Activated CD8-positive, alpha-beta memory T cell treated with anti-CD3 and anti-CD28 coated beads for 36 hours (primary cell): ENCODE data around the gene AUTS2. TPM values are rescaled to one million over a fixed set of nuclear protein-coding genes. Genes with fewer than 3 reads are reported as not detected.
"Not testable (repeated sequence)": the region's sequence is repeated elsewhere in the genome, so short reads cannot be mapped to it uniquely, and the experiment has no call there.

Experiments
- CTCF ChIA-PET: fragments of 350-600 bp; sonication (Branson Sonifier 250); formaldehyde crosslinking; loops from one replicate; lab custom pipeline; 2021; ENCODE audit warnings: antibody characterized with exemption; lab: Charles Lee
- POLR2A ChIA-PET: fragments of 350-600 bp; sonication (Branson Sonifier 250); formaldehyde crosslinking; loops from one replicate; lab custom pipeline; 2021; ENCODE audit warnings: antibody characterized with exemption; lab: Charles Lee
- total RNA-seq, 2 experiments: library from RNA; stranded (reverse); gene quantifications; one replicate each; pipeline ENCODE4 v1.2.3, GENCODE V29; 2021

Gene AUTS2
- total RNA-seq, 2 experiments from 2014 or later: 3.4 to 3.5 TPM

DNA sequence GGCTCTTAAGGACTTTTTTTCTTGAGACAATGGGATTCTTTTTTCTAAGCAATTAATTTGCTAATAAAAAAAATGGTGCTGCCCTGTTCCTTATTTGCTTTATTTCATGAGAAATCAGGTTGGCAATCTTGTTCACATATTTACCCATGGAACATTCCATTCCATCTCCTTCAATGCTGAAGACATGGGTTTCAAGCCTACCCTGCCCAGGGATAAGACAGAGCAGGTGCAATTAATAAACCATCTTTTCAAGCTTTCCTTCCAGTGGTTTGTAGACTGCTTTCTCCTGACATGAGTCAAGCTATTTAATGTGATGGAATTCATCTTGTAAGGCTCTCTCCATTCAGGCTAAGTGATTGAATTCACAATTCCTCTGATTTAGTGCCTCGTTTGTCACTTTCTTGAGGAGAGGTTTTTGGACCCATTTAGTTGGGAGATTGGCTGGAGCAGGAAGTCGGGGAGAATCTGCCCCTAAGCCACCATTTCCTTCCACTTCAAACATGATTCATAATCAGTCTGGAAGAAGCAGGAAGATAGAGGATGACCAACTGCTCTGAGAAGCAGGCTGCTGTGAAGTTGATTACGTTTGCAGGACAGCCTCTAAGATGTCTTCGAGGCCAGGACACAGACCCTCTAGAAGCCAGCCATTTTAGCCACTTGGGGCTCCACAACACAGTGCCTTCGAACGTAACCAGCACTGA is 981.3 kb downstream of the AUTS2 start:
- ChIA-PET POLR2A (no interaction called here), CTCF (no interaction called here)

DNA sequence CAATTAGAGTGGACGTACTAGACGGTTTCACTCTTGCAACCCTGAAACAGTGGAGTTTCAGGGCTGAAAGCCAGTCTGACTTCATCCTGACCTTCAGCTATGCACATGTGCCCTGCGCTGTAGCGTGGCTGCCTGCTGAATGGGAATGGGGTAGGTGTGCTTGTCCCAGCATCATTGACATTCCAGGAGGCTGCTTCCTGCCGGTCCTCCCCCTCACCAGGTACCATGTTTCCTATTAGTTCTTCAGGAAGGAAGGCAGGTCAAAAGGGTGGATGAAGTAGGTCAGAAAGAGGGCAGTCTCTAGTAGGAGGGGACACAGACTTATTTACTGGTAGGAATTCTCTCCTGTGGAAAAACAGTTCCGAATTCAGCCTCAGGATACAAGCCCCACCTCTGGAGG is 981.9 kb downstream of the AUTS2 start:
- CTCF ChIA-PET: no interaction called here
- POLR2A ChIA-PET: no interaction called here

GRCh38 chr7:70582927-70583895 is 984.9 kb downstream of the AUTS2 start:
- ChIA-PET POLR2A (no interaction called here), CTCF (no interaction called here)

GRCh38 chr7:70583965-70584883 is 985.9 kb downstream of the AUTS2 start:
- POLR2A ChIA-PET: no interaction called here
- CTCF ChIA-PET: interaction anchor here (1.7 kb wide), 1 partner anchor 114 kb away, joined by 7 read pairs; no protein-coding TSS in a partner anchor

DNA sequence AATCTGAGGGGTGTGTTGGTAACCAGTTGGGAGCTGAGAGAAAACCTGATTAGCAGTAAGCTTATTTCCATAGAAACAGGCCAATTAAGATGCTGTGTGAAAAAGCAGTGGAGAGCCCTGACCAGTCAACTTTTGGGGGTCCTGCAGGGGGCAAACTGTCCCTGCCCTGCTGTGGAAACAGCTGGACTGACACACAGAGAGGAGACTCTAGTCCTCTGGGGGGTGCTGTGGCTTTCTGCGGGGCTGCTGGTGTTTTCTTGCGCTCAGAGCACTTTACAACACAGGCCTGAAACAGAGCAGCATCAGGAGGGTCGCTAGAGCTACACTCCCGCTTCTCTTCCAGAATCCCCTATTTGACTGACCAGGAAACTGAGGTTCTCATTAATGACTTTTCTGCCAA is 986.8 kb downstream of the AUTS2 start:
- CTCF ChIA-PET: interaction anchor here (1.7 kb wide), 1 partner anchor 113 kb away, joined by 7 read pairs; no protein-coding TSS in a partner anchor
- POLR2A ChIA-PET: no interaction called here

- CTCF ChIA-PET: no interaction called here
Observed at GRCh38 chr7:70586822-70587221, 988.5 kb downstream of the AUTS2 start.

DNA sequence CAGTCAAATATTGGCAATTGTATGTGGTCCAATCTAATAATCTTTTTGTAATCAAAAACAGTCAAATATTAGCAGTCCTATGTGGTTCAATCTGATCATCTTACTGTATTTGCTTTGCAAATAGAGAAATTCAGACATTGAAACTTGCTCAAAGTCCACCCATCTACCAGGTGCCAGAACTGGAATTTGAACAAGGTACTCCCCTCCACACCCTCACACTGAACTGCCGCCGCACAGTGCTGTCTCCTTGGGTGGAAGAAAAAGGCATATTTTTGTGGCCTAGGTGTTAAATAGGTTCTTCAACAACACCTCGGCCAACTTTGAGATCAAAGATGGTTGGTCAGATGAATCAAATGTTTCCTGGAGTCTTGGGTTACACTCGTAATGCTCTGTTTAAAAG is 989.5 kb downstream of the AUTS2 start:
- CTCF ChIA-PET: no interaction called here
- POLR2A ChIA-PET: no interaction called here

More at GRCh38 chr7:70586822-70587221, 988.5 kb downstream of the AUTS2 start:
- POLR2A ChIA-PET: no interaction called here

DNA sequence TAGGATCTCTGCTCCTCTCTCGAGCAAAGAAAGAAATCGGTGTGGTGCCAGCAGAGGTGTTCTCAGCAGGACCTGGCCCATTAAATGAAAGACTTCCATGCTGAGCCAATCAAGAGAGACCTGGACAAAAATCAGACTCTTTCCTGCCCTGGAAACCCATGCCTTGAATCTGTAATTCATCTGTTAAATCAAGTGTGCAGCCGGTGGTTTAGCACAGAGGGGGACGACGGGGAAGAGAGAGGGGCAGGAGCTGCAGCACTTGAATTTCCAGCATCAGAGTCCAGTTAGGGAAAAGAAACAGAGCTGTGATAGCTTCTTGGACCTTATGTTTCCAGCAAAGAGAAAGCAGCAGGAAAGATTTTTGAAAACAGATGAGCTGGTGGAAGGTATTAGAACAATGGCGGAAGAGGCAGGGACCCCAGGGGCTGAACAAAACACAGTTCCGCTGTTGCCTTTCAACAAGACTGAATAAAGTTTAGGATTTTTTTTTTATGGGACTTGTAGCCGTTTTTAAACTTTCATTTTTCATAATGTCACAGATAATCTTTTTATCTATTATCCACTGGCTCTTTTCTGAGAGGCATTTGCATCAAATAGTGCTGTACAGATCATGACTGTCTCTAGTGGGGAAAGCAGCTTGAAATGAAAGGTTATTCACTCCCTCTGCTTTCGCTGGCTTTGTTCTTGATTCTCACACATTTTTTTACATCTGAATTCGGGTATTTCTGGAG is 990.1 kb downstream of the AUTS2 start:
- ChIA-PET CTCF (no interaction called here), POLR2A (no interaction called here)

DNA sequence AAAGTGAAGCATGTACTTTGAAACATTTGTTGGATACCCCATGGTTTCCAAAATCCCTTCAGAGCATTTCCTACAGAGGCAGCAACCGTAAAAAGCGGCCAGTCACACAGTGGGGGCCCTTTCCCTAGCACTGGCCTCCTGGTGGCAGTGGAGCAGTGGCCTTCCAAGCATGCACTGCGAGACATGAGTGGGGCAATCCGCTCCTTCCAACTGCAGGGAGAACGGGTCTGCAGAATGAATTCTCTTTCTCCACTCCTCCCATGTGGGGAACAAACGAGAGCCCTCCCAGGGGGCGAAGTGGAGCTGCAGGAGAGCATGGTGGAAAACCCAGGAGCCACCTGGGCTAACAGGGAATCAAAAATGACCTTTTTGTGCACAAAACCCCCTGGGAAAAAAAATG is 990.7 kb downstream of the AUTS2 start:
- POLR2A ChIA-PET: no interaction called here
- CTCF ChIA-PET: no interaction called here

DNA sequence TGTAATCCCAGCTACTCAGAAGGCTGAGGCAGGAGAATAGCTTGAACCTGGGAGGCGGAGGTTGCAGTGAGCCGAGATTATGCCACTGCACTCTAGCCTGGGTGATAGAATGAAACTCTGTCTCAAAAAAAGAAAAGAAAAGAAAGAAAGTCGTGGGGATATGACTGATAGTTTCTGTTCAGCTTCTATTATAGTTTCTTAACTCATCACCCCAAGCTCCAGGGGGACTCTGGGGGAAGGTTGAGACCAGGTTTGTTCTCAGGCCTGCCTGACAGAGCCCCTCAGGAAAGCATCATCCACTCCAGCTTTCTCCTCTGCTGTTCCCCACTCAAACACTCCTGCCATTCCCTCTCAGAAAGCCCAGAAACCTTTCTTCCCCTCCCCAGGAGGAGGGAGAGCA is 991.3 kb downstream of the AUTS2 start:
- ChIA-PET POLR2A (no interaction called here), CTCF (no interaction called here)

- CTCF ChIA-PET: no interaction called here
- POLR2A ChIA-PET: no interaction called here
Observed at GRCh38 chr7:70590126-70590854, 992.0 kb downstream of the AUTS2 start.

DNA sequence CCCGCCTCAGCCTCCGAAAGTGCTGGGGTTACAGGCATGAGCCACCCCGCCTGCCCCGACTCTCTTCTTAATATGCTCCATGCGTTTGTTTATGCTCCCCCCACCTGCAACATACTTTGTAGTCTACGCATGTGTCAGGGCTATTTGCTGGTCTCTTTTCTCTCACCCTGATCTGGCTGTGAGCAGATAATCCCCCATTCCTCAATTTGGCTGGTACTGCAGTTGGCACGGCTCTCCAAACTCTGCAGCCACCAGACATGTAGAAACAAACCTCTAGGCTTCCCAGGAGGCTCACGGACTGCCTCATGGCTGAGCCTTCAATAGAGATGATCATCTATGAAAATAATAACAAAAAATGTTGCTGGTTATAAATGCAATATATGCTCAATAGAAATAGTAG is 993.4 kb downstream of the AUTS2 start:
- POLR2A ChIA-PET: no interaction called here
- CTCF ChIA-PET: no interaction called here

DNA sequence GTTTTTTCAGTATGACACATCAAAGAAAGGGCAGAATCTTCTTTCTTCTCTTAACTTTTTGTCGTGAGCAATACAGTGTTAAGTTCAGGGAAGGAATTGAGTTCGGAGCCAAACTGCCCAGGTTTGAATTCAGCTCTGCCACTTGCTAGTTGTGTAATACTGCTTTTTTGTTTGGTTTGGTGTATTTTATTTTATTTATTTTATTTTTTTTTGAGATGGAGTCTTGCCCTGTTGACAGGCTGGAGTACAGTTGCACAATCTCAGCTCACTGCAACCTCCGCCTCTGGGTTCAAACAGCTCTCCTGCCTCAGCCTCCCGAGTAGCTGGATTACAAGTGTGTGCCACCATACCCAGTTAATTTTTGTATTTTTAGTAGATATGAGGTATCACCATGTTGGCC is 993.9 kb downstream of the AUTS2 start:
- ChIA-PET CTCF (interaction anchor here (0.5 kb wide), 1 partner anchor 152 kb away, joined by 3 read pairs; no protein-coding TSS in a partner anchor), POLR2A (no interaction called here)

- CTCF ChIA-PET: no interaction called here
- POLR2A ChIA-PET: no interaction called here
Observed at GRCh38 chr7:70594170-70594569, 995.9 kb downstream of the AUTS2 start.

- POLR2A ChIA-PET, CTCF ChIA-PET: not testable (repeated sequence)
Observed at GRCh38 chr7:70594885-70595284, 996.6 kb downstream of the AUTS2 start.

DNA sequence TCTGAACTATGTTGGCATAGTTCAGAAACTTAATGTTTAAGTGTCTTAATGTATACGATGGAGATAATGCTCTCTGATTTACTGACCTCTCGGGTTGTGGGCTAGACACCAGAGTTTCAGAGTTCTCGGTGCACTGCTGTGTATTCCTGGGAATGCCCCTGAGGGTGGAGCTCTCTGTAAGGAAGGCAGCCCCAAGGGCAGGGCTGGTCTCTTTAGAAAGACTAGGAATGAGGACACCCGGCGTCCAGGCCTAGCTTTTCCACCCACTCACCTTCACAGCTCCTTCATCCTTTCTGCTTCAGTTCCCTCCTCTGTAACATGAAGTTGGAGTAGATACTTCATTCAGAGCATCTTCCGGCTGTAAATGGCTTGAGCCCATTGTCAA is 997.1 kb downstream of the AUTS2 start:
- POLR2A ChIA-PET: no interaction called here

GRCh38 chr7:70595755-70596597 is 997.7 kb downstream of the AUTS2 start:
- POLR2A ChIA-PET: no interaction called here
- CTCF ChIA-PET: interaction anchor here (0.8 kb wide), 1 partner anchor 83 kb away, joined by 4 read pairs; no protein-coding TSS in a partner anchor

More for the DNA sequence above, 997.1 kb downstream of the AUTS2 start:
- CTCF ChIA-PET: interaction anchor here (0.8 kb wide), 1 partner anchor 84 kb away, joined by 4 read pairs; no protein-coding TSS in a partner anchor
